OCI-LY1 (cell line): ENCODE measurements around the gene CIPC.
A peak's percentile ranks its signal among the peaks of the same experiment; 100 is the strongest.

ENCODE experiments used
- H2AFZ ChIP-seq: fragments of 200-600 bp; sonication (generic), shearing (Covaris generic); 2 replicates; pipeline ENCODE4 v1.6.0; 2014; ENCODE audit warnings: antibody characterized with exemption, mild to moderate bottlenecking, low read length
- H3F3A ChIP-seq: fragments of 200-600 bp; sonication (generic), shearing (Covaris generic); 2 replicates; pipeline ENCODE4 v1.6.0; 2014; ENCODE audit warnings: mild to moderate bottlenecking, antibody characterized with exemption, low read length, moderate library complexity; ENCODE audit not compliant: insufficient read depth
- H3K27ac ChIP-seq: fragments of 200-600 bp; sonication (generic); 2 replicates; pipeline ENCODE4 v1.5.1; 2014; ENCODE audit warnings: low read length, mixed run types, mild to moderate bottlenecking, low read depth; ENCODE audit not compliant: poor library complexity, severe bottlenecking
- H3K27me3 ChIP-seq: fragments of 200-600 bp; sonication (generic); 2 replicates; pipeline ENCODE4 v1.6.0; 2014; ENCODE audit warnings: antibody characterized with exemption, mild to moderate bottlenecking, low read length, moderate library complexity; ENCODE audit not compliant: insufficient read depth
- H3K36me3 ChIP-seq: fragments of 200-600 bp; sonication (generic); 2 replicates; pipeline ENCODE4 v1.6.1; 2014; ENCODE audit warnings: mild to moderate bottlenecking, antibody characterized with exemption, low read length, moderate library complexity, mixed read lengths; ENCODE audit not compliant: insufficient read depth
- H3K4me1 ChIP-seq: fragments of 200-600 bp; sonication (generic); 2 replicates; pipeline ENCODE4 v1.5.1; 2014; ENCODE audit warnings: mild to moderate bottlenecking, low read length, moderate library complexity; ENCODE audit not compliant: insufficient read depth, severe bottlenecking
- H3K4me2 ChIP-seq: fragments of 200-600 bp; sonication (generic), shearing (Covaris generic); 2 replicates; pipeline ENCODE4 v1.6.1; 2014; ENCODE audit warnings: low read length
- H3K4me3 ChIP-seq: fragments of 200-600 bp; sonication (generic); 2 replicates; pipeline ENCODE4 v1.5.1; 2014; ENCODE audit warnings: low read length, low read depth, mild to moderate bottlenecking, mixed read lengths; ENCODE audit not compliant: poor library complexity, severe bottlenecking
- H3K79me2 ChIP-seq: fragments of 200-600 bp; shearing (Covaris generic); 2 replicates; pipeline ENCODE4 v1.6.1; 2016; ENCODE audit warnings: mixed run types, low read length, mixed read lengths; ENCODE audit not compliant: insufficient read depth
- H3K9ac ChIP-seq: fragments of 200-600 bp; sonication (generic), shearing (Covaris generic); 2 replicates; pipeline ENCODE4 v1.6.1; 2014; ENCODE audit warnings: mild to moderate bottlenecking, low read length, mixed read lengths
- H3K9me2 ChIP-seq: fragments of 200-600 bp; sonication (generic), shearing (Covaris generic); 2 replicates; pipeline ENCODE4 v1.6.1; 2014; ENCODE audit warnings: low read depth, mild to moderate bottlenecking, low read length, mixed read lengths
- H3K9me3 ChIP-seq: fragments of 200-600 bp; shearing (Covaris generic); 2 replicates; pipeline ENCODE4 v1.6.1; 2014; ENCODE audit warnings: low read length, mixed read lengths
- H4K20me1 ChIP-seq: fragments of 200-600 bp; sonication (generic), shearing (Covaris generic); 2 replicates; pipeline ENCODE4 v1.6.0; 2016; ENCODE audit warnings: mild to moderate bottlenecking, low read length; ENCODE audit not compliant: insufficient read depth
- EZH2 ChIP-seq: fragments of 200-600 bp; sonication (generic), shearing (Covaris generic); IDR thresholded peaks from 2 replicates; pipeline ENCODE4 v1.8.0; 2017; ENCODE audit warnings: borderline replicate concordance, mixed run types, mild to moderate bottlenecking, antibody characterized with exemption, low read length, moderate library complexity, mixed read lengths
- TF ChIP-seq, protein P1 (sequence below): fragments of 200-600 bp; sonication (generic), shearing (Covaris generic); IDR thresholded peaks from 2 replicates; pipeline ENCODE4 v1.5.1; 2017; ENCODE audit warnings: mild to moderate bottlenecking, antibody characterized with exemption, low read length, moderate library complexity, mixed read lengths

The CIPC gene

DNA sequence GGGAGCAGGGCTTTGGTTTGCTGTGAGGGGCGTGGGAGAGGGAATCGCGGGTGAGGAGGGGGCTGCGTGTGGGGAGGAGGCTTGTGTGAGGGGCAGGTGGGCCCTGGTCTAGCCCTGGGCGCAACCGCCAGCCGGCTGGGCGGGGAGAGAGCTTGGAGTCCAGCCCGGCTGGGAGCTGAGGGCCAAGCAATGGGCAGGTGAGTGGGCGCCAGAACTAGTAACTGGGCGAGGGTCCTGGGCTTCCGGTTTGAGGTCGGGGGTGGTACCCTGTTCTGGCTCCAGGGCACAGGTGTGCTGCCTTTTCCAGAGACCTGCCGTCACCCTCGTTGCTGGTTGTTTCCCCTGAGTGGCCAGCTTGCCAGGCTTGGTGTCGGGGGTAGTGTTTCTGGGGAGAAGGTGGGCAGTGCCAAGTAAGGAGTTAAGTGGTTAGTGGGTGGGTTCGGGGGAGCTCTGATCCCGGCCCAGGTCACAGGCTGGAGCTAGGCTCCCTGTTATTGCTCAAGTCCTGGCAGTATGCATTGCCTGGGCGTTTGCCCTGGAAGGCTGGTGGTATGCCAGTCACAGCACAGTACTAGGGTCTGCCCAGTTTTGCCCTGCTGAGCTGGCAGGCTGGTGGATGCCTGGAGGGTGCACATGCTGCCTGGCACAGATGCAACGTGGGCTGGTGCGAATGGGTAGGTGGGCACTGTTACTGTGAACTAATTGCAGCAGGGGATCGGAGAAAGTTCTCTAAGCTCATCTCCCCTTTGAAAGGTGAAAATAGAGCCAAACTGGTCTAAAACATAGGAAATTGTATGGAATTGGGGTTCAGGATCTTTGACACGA, 683 bp downstream of the CIPC start:
- peak overlapping the region; percentile 85 for H3K9ac ChIP-seq

DNA sequence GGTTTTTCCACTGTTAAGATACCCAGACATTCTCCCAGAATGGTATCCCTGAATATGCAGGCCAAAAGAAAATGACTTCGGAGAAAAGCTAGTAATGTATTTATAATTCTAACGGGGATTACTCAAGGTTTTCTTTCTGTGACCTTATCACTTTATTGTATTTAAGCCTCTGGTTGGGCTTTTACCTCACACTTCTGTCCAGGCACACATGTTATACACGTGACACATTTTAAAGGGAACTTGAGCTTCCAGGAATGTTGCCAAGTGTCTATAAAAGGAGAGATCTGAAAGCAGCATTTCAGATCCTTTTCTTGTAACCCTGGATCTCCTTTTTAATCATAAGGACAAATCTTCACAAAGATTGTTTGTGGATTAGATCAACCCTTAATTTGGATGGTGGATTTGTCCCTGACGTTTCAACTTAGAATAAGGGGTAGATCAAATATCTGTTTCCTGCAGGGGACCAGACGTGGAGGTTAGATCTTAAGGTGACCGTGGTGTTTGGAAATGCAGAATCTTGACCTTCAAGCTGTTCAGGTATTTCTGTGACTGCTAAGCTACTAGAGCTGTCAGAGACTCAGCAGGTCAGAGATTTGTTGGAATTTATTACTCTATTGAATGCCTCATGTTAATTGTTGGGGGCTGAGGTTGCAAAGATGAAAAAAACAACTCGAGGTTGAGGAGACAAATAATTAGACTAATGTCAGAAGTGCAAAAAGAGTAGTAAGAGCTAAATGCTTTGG, 1.5 kb downstream of the CIPC start:
- peaks cover 12% of the 10 kb centered on the region for H3K79me2 ChIP-seq
- peaks cover 14% of the 10 kb centered on the region; the same call in 1 of the 2 replicates for H3K36me3 ChIP-seq
- H3K9me3 ChIP-seq, result no peaks in the 10 kb centered on the region
- TF ChIP-seq EZH2, result no peak
- TF ChIP-seq, protein P1, sequence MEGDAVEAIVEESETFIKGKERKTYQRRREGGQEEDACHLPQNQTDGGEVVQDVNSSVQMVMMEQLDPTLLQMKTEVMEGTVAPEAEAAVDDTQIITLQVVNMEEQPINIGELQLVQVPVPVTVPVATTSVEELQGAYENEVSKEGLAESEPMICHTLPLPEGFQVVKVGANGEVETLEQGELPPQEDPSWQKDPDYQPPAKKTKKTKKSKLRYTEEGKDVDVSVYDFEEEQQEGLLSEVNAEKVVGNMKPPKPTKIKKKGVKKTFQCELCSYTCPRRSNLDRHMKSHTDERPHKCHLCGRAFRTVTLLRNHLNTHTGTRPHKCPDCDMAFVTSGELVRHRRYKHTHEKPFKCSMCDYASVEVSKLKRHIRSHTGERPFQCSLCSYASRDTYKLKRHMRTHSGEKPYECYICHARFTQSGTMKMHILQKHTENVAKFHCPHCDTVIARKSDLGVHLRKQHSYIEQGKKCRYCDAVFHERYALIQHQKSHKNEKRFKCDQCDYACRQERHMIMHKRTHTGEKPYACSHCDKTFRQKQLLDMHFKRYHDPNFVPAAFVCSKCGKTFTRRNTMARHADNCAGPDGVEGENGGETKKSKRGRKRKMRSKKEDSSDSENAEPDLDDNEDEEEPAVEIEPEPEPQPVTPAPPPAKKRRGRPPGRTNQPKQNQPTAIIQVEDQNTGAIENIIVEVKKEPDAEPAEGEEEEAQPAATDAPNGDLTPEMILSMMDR, result no peak
- H3K4me2 ChIP-seq, result peak overlapping the region; percentile 93
- H3K4me1 ChIP-seq, result peaks cover 58% of the 10 kb centered on the region
- H4K20me1 ChIP-seq, result no peaks in the 10 kb centered on the region
- no peaks in the 10 kb centered on the region for H3K9me2 ChIP-seq
- 0 out of 2 replicates have a peak, but pooled peaks cover 5% of the 10 kb centered on the region for H3F3A ChIP-seq
- no peak overlapping the region for H2AFZ ChIP-seq
- peak overlapping the region; percentile 77 for H3K4me3 ChIP-seq
- no peaks in the 10 kb centered on the region for H3K27me3 ChIP-seq
- H3K27ac ChIP-seq, result peak overlapping the region; percentile 81
- peak overlapping the region; percentile 85 for H3K9ac ChIP-seq

More for the DNA sequence above, 683 bp downstream of the CIPC start:
- Histone ChIP-seq H3K4me3 (peak overlapping the region; percentile 77), H3K4me1 (peaks cover 58% of the 10 kb centered on the region), H3K27me3 (no peaks in the 10 kb centered on the region), H3F3A (0 out of 2 replicates have a peak, but pooled peaks cover 5% of the 10 kb centered on the region), H3K79me2 (peaks cover 12% of the 10 kb centered on the region), H3K27ac (peak overlapping the region; percentile 81), H3K36me3 (peaks cover 11% of the 10 kb centered on the region; the same call in 1 of the 2 replicates), H3K9me3 (no peaks in the 10 kb centered on the region), H4K20me1 (no peaks in the 10 kb centered on the region), H3K4me2 (peak overlapping the region; percentile 93), H2AFZ (no peak overlapping the region), H3K9me2 (no peaks in the 10 kb centered on the region)
- TF ChIP-seq EZH2, result no peak

GRCh38 chr14:77100961-77101360, 2.9 kb downstream of the CIPC start:
- Histone ChIP-seq H3K9ac (peak overlapping the region; percentile 34; the same call in 1 of the 2 replicates), H3K4me2 (peak overlapping the region; percentile 53), H3K9me2 (no peaks in the 10 kb centered on the region), H3K4me1 (peaks cover 67% of the 10 kb centered on the region), H3K9me3 (no peaks in the 10 kb centered on the region), H3F3A (no peaks in the 10 kb centered on the region), H3K36me3 (peaks cover 22% of the 10 kb centered on the region), H2AFZ (no peak overlapping the region), H3K79me2 (peaks cover 12% of the 10 kb centered on the region), H3K4me3 (peak overlapping the region; percentile 32), H3K27ac (peak overlapping the region; percentile 81), H3K27me3 (no peaks in the 10 kb centered on the region), H4K20me1 (no peaks in the 10 kb centered on the region)
- TF ChIP-seq, protein P1, result no peak
- no peak for TF ChIP-seq EZH2
